Liver (tissue), 9 donors: ENCODE measurements around the gene KCTD16. TPM values are rescaled to one million over a fixed set of nuclear protein-coding genes. Genes with fewer than 3 reads are reported as not detected.

Source experiments
- DNase-seq: peaks from one replicate; pipeline ENCODE4 v3.0.0-alpha.2; 2017; ENCODE audit warnings: low spot score
- H3K27ac ChIP-seq, 2 donors: one replicate each; pipeline ENCODE4 v1.7.0; 2013; ENCODE audit warnings: inconsistent platforms in 2 of 2, low read length in 2 of 2, control low read depth in 1 of 2, low read depth in 1 of 2, mild to moderate bottlenecking in 1 of 2
- H3K27me3 ChIP-seq, 4 donors: one replicate each; pipeline versions ENCODE4 v1.6.1 to v1.7.0; 2013; ENCODE audit warnings: low read length in 3 of 4, inconsistent platforms in 1 of 4, mild to moderate bottlenecking in 1 of 4, moderate library complexity in 1 of 4; ENCODE audit not compliant: control insufficient read depth in 4 of 4, insufficient read depth in 4 of 4
- H3K36me3 ChIP-seq, 4 donors: one replicate each; pipeline versions ENCODE4 v1.6.1 to v1.7.0; 2013; ENCODE audit warnings: low read length in 3 of 4, mild to moderate bottlenecking in 3 of 4, low read depth in 1 of 4, moderate library complexity in 1 of 4; ENCODE audit not compliant: control insufficient read depth in 4 of 4, insufficient read depth in 3 of 4
- H3K4me1 ChIP-seq, 4 donors: one replicate each; pipeline versions ENCODE4 v1.6.1 to v1.7.0; 2013; ENCODE audit warnings: low read length in 3 of 4, mild to moderate bottlenecking in 3 of 4, moderate library complexity in 1 of 4; ENCODE audit not compliant: control insufficient read depth in 4 of 4, insufficient read depth in 4 of 4
- H3K4me3 ChIP-seq, 3 donors: one replicate each; pipeline versions ENCODE4 v1.6.1 to v1.7.0; 2013; ENCODE audit warnings: low read length in 3 of 3, control low read depth in 1 of 3, low read depth in 1 of 3, mild to moderate bottlenecking in 1 of 3
- H3K9ac ChIP-seq, 2 donors: one replicate each; pipeline ENCODE4 v1.7.0; 2013; ENCODE audit warnings: low read length in 2 of 2, mild to moderate bottlenecking in 2 of 2, moderate library complexity in 2 of 2, control low read depth in 1 of 2, low read depth in 1 of 2
- H3K9me3 ChIP-seq, 4 donors: one replicate each; pipeline versions ENCODE4 v1.6.1 to v1.7.0; 2013; ENCODE audit warnings: low read length in 3 of 4; ENCODE audit not compliant: control insufficient read depth in 4 of 4
- EGR1 ChIP-seq, 2 donors: IDR thresholded peaks; 2 replicates each; pipeline ENCODE4 v1.6.1; 2016 to 2018; ENCODE audit warnings: antibody characterized with exemption in 2 of 2, low read depth in 2 of 2
- FOXA1 ChIP-seq: IDR thresholded peaks from 2 replicates; pipeline ENCODE4 v1.6.1; 2016; ENCODE audit warnings: antibody characterized with exemption
- FOXA2 ChIP-seq: IDR thresholded peaks from 2 replicates; pipeline ENCODE4 v1.6.1; 2016; ENCODE audit warnings: antibody characterized with exemption
- GABPA ChIP-seq, 2 donors: IDR thresholded peaks in 1 of 2; conservative IDR thresholded peaks in 1 of 2; 2 replicates each; pipeline ENCODE4 v1.6.1; 2016; ENCODE audit warnings: antibody characterized with exemption in 2 of 2, mild to moderate bottlenecking in 1 of 2, moderate library complexity in 1 of 2
- HNF4A ChIP-seq, 2 donors: conservative IDR thresholded peaks; 2 replicates each; pipeline ENCODE4 v1.6.1; 2016; ENCODE audit warnings: antibody characterized with exemption in 2 of 2, mild to moderate bottlenecking in 2 of 2
- HNF4G ChIP-seq: IDR thresholded peaks from 2 replicates; pipeline ENCODE4 v1.6.1; 2016; ENCODE audit warnings: antibody characterized with exemption
- JUND ChIP-seq, 2 donors: IDR thresholded peaks; 2 replicates each; pipeline ENCODE4 v1.6.1; 2016; ENCODE audit warnings: antibody characterized with exemption in 2 of 2
- NR2F2 ChIP-seq: IDR thresholded peaks from 2 replicates; pipeline ENCODE4 v1.6.1; 2016; ENCODE audit warnings: antibody characterized with exemption
- RAD21 ChIP-seq, 2 donors: IDR thresholded peaks; 2 replicates each; pipeline ENCODE4 v1.6.1; 2016; ENCODE audit warnings: antibody characterized with exemption in 2 of 2, mild to moderate bottlenecking in 2 of 2
- RXRA ChIP-seq, 2 donors: IDR thresholded peaks; 2 replicates each; pipeline ENCODE4 v1.6.1; 2017 to 2018; ENCODE audit warnings: antibody characterized with exemption in 2 of 2, mild to moderate bottlenecking in 1 of 2
- SP1 ChIP-seq: IDR thresholded peaks from 2 replicates; pipeline ENCODE4 v1.6.1; 2018; ENCODE audit warnings: antibody characterized with exemption, mild to moderate bottlenecking
- YY1 ChIP-seq: IDR thresholded peaks from 2 replicates; pipeline ENCODE4 v1.6.1; 2016; ENCODE audit warnings: antibody characterized with exemption, mild to moderate bottlenecking
- WGBS: extraction: QIAGEN DNeasy Blood & Tissue Kit; methylation state at CpG from one replicate; pipeline ENCODE4 v1.1.7; 2013; 5-methylcytosine and 5-hydroxymethylcytosine counted together
- polyA plus RNA-seq, 2 donors: library from polyadenylated mRNA; stranded (reverse) in 1 of 2; unstranded in 1 of 2; fragments of 200-250 nt in 1 of 2; fragments of >200 nt in 1 of 2; fragmentation: Nextera tagmentation in 1 of 2; extraction: Ambion mirVana in 1 of 2; gene quantifications; one replicate each; pipeline versions ENCODE4 v1.2.1 to v1.2.3, GENCODE V29; 2013 to 2015
- total RNA-seq, 2 donors: library from RNA; depleted of rRNA; stranded (reverse); fragments of >200 nt; gene quantifications; one replicate each; pipeline ENCODE4 v1.2.3, GENCODE V29; 2014
- TF ChIP-seq, protein P1 (sequence below): IDR thresholded peaks from 2 replicates; pipeline ENCODE4 v1.6.1; 2016; ENCODE audit warnings: antibody characterized with exemption, mild to moderate bottlenecking
- TF ChIP-seq, protein P2 (sequence below): fragments of 150-350 bp; IDR thresholded peaks from 2 replicates; pipeline ENCODE4 v1.5.1; 2017; ENCODE audit warnings: improper control_type of control experiment, low read depth, low read length; ENCODE audit not compliant: missing input control
- TF ChIP-seq, protein P3 (sequence below): IDR thresholded peaks from 2 replicates; pipeline ENCODE4 v1.6.1; 2016; ENCODE audit warnings: antibody characterized with exemption
- donor health status: healthy.
- donor health status: healthy.
- donor health status: healthy.
- donor health status: healthy.
- donor health status: healthy.

The KCTD16 gene
- total and polyA plus RNA-seq, 4 donors, result under 0.01 to 0.05 (median 0.01) TPM; not detected in 1

DNA sequence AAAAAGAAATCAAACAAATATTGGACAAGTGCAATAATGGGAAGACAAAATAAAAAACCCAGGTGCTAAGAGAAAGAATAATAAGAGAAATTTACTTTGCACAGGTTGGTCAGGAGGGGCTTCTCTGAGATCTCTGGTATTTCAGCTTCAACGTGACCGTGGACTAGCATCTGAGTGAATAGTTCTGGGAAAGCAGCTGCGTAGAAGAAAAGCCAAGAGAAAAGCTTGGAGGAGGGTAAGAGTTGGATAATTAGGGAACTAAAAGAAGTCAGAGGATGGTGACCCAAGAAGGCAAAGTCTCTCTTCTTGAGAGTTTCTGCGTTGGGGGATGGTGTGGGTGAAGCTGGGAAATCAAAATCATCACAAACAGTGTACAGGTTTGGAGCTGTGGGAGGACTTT is 41.8 kb upstream of the KCTD16 start:
- Histone ChIP-seq H3K4me1 (no peaks in the 10 kb centered on the region), H3K9me3 (no peaks in the 10 kb centered on the region), H3K27me3 (no peaks in the 10 kb centered on the region), H3K27ac (no peak overlapping the region), H3K36me3 (no peaks in the 10 kb centered on the region), H3K9ac (no peak overlapping the region), H3K4me3 (no peak overlapping the region)
- TF ChIP-seq SP1 (no peak), FOXA1 (no peak), HNF4G (no peak), GABPA (IDR thresholded peaks at IDR 0.05 in 1 of 2, conservative IDR thresholded peaks at IDR 0.05 in 1 of 2) (no peak), RAD21 (IDR thresholded peaks at IDR 0.05) (no peak), FOXA2 (no peak), YY1 (no peak), RXRA (IDR thresholded peaks at IDR 0.05) (no peak), EGR1 (IDR thresholded peaks at IDR 0.05; ENCODE audit: low read depth in 2 of 2) (no peak), NR2F2 (no peak), HNF4A (conservative IDR thresholded peaks at IDR 0.05) (no peak)
- TF ChIP-seq, protein P1, sequence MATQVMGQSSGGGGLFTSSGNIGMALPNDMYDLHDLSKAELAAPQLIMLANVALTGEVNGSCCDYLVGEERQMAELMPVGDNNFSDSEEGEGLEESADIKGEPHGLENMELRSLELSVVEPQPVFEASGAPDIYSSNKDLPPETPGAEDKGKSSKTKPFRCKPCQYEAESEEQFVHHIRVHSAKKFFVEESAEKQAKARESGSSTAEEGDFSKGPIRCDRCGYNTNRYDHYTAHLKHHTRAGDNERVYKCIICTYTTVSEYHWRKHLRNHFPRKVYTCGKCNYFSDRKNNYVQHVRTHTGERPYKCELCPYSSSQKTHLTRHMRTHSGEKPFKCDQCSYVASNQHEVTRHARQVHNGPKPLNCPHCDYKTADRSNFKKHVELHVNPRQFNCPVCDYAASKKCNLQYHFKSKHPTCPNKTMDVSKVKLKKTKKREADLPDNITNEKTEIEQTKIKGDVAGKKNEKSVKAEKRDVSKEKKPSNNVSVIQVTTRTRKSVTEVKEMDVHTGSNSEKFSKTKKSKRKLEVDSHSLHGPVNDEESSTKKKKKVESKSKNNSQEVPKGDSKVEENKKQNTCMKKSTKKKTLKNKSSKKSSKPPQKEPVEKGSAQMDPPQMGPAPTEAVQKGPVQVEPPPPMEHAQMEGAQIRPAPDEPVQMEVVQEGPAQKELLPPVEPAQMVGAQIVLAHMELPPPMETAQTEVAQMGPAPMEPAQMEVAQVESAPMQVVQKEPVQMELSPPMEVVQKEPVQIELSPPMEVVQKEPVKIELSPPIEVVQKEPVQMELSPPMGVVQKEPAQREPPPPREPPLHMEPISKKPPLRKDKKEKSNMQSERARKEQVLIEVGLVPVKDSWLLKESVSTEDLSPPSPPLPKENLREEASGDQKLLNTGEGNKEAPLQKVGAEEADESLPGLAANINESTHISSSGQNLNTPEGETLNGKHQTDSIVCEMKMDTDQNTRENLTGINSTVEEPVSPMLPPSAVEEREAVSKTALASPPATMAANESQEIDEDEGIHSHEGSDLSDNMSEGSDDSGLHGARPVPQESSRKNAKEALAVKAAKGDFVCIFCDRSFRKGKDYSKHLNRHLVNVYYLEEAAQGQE, result no peak
- TF ChIP-seq, protein P2, sequence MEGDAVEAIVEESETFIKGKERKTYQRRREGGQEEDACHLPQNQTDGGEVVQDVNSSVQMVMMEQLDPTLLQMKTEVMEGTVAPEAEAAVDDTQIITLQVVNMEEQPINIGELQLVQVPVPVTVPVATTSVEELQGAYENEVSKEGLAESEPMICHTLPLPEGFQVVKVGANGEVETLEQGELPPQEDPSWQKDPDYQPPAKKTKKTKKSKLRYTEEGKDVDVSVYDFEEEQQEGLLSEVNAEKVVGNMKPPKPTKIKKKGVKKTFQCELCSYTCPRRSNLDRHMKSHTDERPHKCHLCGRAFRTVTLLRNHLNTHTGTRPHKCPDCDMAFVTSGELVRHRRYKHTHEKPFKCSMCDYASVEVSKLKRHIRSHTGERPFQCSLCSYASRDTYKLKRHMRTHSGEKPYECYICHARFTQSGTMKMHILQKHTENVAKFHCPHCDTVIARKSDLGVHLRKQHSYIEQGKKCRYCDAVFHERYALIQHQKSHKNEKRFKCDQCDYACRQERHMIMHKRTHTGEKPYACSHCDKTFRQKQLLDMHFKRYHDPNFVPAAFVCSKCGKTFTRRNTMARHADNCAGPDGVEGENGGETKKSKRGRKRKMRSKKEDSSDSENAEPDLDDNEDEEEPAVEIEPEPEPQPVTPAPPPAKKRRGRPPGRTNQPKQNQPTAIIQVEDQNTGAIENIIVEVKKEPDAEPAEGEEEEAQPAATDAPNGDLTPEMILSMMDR, result no peak
- 78% methylated on average over 4 of the region's 4 CpGs for WGBS
- no peak for DNase-seq

DNA sequence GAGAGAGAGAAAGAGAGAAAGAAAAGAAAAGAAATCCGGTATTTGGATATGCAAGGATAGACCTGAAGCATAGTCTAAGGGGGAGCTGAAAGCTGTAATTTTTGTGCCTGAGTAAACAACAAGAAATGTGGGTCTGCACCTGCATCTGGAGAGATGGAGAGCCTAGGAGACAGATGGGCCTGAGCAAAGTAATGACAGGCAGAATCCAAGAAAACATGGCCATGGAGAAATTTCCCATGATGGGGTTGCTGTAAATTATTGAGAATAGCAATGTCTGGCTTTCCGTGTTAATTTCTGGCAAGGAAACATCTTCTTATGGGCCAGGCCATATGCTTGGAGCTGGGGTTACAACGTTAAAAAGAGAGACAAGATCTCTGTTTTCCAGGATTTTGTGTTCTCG is 40.4 kb upstream of the KCTD16 start:
- Histone ChIP-seq H3K4me3 (no peak overlapping the region), H3K9ac (no peak overlapping the region), H3K27ac (no peak overlapping the region), H3K9me3 (no peaks in the 10 kb centered on the region), H3K4me1 (no peaks in the 10 kb centered on the region), H3K27me3 (no peaks in the 10 kb centered on the region), H3K36me3 (no peaks in the 10 kb centered on the region)
- DNase-seq, result no peak
- TF ChIP-seq HNF4A (conservative IDR thresholded peaks at IDR 0.05) (no peak), EGR1 (IDR thresholded peaks at IDR 0.05; ENCODE audit: low read depth in 2 of 2) (no peak), JUND (IDR thresholded peaks at IDR 0.05) (no peak), FOXA1 (no peak), SP1 (no peak), HNF4G (no peak), RXRA (IDR thresholded peaks at IDR 0.05) (no peak), GABPA (IDR thresholded peaks at IDR 0.05 in 1 of 2, conservative IDR thresholded peaks at IDR 0.05 in 1 of 2) (no peak), YY1 (no peak)
- TF ChIP-seq, protein P3, sequence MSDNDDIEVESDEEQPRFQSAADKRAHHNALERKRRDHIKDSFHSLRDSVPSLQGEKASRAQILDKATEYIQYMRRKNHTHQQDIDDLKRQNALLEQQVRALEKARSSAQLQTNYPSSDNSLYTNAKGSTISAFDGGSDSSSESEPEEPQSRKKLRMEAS, result no peak
- 87% methylated on average over 4 of the region's 4 CpGs for WGBS
